GM18511 (cell line): ENCODE measurements around the gene FAM53B.

Experiments used
- ATAC-seq: cut with Tn5 transposase; IDR thresholded peaks from one replicate; pipeline ENCODE4 v1.9.1; 2021; ENCODE audit warnings: mild to moderate bottlenecking, moderate library complexity; ENCODE audit not compliant: unreplicated experiment

FAM53B gene

GRCh38 chr10:124652200-124652599, 92.0 kb downstream of the FAM53B start:
- ATAC-seq, result no peak

- ATAC-seq, result peak; percentile 6
These were observed 92.7 kb downstream of the FAM53B start for GRCh38 chr10:124651402-124651891.

- ATAC-seq, result peak; percentile 46
These were observed 93.3 kb downstream of the FAM53B start for GRCh38 chr10:124650820-124651401.

- ATAC-seq, result no peak
These were observed 93.9 kb downstream of the FAM53B start for GRCh38 chr10:124650263-124650662.

- no peak for ATAC-seq
These were observed 95.0 kb downstream of the FAM53B start for GRCh38 chr10:124649214-124649613.

- ATAC-seq, result no peak
These were observed 95.4 kb downstream of the FAM53B start for GRCh38 chr10:124648738-124649137.

- no peak for ATAC-seq
These were observed 96.1 kb downstream of the FAM53B start for GRCh38 chr10:124648131-124648475.

GRCh38 chr10:124647421-124648130, 96.6 kb downstream of the FAM53B start:
- ATAC-seq, result peak; percentile 65

- ATAC-seq, result no peak
These were observed 97.5 kb downstream of the FAM53B start for GRCh38 chr10:124646483-124647352.

GRCh38 chr10:124645467-124646095, 98.6 kb downstream of the FAM53B start:
- no peak for ATAC-seq

- no peak for ATAC-seq
These were observed 99.3 kb downstream of the FAM53B start for GRCh38 chr10:124644771-124645415.

- ATAC-seq, result no peak
These were observed 99.9 kb downstream of the FAM53B start for GRCh38 chr10:124644236-124644635.

- ATAC-seq, result no peak
These were observed 100.7 kb downstream of the FAM53B start for GRCh38 chr10:124643330-124644009.

GRCh38 chr10:124642088-124642710, 102.0 kb downstream of the FAM53B start:
- peak; percentile 5 for ATAC-seq

- peak; percentile 60 for ATAC-seq
These were observed 102.7 kb downstream of the FAM53B start for GRCh38 chr10:124641282-124642087.

GRCh38 chr10:124640538-124641231, 103.5 kb downstream of the FAM53B start:
- ATAC-seq, result peak; percentile 58

GRCh38 chr10:124640056-124640455, 104.1 kb downstream of the FAM53B start:
- ATAC-seq, result no peak

- no peak for ATAC-seq
These were observed 104.5 kb downstream of the FAM53B start for GRCh38 chr10:124639646-124640045.
